Activated T-cell treated with anti-CD3 and anti-CD28 coated beads for 4 hours (primary cell): ENCODE results near the gene MAGI2.

Experiments
- DNase-seq: peaks from one replicate; pipeline ENCODE4 v3.0.0-alpha.2; 2020

MAGI2 gene

DNA sequence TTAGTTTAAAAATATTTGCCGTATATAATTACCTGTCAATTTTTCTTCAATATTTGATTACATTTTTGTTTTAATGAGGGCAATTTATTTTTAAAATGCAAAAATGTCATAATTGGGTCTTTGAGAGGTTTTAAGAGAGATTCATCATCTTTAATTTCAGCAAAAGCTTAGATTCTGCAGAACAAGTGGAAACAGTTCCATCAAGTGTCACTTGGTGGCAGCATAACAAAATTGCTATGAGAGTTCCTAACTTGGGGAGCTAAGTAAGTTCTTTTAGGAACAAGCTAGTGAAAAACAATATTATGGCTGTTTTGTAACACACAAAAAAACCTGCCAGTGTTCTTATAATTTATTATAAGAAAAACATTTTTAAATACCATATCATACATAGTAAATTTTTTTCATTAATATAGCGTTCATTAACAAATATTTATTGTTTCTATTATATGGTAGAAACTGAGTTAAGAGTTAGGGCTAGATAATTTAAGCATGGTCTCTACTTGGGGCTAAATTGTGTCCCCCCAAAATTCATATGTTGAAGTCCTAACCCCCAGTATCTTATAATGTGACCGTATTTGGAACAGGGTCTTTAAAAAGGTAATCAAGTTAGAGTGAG, 155.2 kb downstream of the MAGI2 start:
- DNase-seq: no peak

DNA sequence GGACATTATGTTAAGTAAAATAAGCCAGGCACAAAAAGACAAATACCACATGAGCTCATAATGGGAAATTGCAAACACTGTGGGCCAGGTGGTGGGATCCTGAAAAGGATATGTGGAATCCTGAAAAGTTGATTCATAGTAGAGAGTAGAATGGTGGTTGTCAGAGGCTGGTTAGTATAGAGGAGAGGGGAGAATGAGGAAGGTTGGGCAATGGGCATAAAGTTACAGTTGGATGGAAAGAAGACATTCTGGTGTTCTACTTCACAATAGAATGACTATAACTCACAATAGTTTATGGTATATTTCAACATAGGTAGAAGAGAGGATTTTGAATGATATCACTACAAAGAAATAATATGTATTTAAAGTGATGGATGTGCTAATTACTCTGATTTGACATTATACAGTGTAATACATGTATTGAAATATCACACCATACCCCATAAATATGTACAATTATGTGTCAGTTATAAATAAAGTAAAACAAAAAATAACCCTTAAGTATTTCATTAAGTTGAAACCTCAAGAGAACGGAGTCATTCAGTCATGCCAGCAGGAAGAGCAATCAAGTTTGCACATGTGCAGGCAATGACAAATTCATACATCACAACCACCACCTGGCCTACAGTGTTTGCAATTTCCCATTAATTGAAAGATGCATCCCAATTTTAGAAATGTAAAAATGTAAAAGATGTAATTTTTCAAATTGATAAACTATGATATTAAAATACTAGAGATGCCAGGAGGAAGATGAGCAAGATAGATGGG, 156.7 kb downstream of the MAGI2 start:
- no peak for DNase-seq

DNA sequence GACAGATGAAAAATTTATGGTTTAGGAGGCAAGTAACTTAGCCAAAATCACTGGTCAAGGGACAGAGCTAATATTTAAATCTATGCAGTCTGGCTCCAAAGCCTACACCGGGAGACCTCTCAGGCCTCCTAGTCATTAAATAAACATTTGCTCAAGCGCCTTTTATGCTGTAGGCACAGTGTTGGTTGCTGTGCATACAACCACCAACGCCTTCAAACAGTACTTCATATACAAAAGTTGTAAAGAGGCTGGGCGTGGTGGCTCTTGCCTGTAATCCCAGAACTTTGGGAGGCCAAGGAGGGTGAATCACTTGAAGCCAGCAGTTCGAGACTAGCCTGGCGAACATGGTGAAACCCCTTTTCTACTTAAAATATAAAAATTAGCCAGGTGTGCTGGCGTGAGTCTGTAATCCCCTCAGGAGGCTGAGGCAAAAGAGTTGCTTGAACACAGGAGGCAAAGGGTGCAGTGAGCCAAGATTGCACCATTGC, 159.8 kb downstream of the MAGI2 start:
- no peak for DNase-seq

DNA sequence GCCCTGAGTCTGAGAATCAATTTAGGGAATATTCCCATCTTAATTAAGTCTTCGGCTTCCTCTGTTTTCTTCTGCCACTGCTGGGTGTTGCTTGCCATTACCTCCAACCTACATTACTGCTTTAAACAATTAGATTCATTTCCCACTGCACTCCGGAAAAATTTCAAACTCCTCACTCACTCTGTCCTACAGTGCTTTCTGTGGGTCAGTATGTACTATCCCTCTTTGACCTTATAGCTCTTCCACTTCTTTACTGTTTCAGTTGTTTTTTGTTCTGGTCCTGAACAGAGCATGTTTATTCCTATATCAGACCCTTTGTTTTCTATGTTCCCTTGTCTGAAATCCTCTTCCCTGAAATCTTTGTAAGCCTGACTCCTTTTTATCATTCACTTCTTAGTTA, 160.6 kb downstream of the MAGI2 start:
- DNase-seq: no peak

DNA sequence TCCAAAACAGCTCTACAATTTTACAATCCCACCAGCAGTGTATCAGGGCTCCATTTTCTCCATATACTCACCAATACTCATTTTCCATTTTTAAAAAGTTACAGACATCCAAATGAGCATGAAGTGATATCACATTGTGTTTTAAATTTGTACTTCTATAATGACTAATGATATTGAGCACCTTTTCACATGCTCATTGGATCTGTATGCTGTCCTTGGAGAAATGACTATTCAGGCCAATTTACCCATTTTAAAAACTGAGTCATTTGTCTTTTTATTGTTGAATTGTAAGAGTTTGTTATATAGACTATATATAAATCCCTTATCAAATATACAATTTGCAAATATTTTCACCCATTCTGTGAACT, 162.0 kb downstream of the MAGI2 start:
- DNase-seq: no peak

DNA sequence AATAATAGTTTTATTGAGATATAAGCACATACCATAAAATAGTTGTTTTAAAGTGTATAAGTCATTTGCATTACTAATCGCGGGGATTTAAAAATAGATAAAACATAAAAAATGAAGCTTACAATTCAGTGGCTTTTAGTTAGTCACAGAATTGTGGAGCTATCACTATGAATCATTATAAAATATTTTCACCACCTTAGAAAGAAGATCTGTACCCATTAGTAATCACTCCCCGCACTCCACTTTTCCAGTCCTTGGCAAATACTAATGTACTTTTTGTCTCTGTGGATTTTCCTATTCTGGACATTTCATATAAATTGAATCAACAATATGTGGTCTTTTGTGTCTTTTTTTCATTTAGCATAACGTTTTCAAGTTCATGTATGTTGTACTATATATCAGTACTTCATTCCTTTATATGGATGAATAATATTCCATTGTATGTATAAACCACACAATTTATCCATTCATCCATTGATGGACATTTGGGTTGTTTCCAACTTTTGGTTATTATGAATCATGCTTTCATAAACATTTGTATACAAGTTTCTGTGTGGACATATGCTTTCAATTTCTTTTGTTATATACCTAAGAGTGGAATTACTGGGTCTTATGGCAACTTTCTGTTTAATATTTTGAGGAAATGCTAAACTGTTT, 162.5 kb downstream of the MAGI2 start:
- no peak for DNase-seq

DNA sequence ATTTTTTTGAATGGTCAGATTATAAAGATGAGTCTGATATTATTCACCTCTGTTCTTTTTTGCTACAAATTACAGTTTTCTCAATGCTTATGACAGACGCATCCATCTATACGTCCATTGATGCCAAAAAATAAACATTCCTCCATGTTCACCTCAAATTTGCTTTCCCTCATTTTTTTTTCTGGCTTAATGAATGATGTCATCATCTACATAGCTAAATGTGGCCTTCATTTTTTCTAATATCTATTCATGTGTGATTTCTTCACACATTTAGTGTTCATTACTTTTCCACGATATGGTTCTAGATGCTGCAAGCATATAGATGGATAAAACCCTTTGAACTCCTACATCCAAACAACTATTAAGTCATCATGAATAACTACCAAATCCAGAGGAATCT, 163.1 kb downstream of the MAGI2 start:
- DNase-seq: no peak

DNA sequence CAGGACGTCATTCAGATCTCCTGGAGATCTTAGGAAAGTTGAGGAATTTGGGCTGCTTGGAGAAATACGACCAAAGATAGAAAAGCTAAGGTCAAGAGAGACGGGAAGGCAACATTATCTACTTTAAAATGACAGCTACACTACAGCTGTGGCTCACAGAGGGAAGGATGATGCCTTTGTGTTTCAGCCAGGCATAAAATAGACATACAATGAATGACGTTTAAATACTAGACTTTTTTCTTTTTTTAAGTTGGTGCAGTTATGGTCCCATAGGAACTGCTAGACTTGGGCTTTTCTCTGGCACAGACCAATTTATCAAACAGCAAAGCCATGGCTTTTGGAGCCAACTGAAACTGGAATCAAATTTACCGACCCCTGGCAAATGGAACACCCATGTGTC, 164.8 kb downstream of the MAGI2 start:
- DNase-seq: no peak

DNA sequence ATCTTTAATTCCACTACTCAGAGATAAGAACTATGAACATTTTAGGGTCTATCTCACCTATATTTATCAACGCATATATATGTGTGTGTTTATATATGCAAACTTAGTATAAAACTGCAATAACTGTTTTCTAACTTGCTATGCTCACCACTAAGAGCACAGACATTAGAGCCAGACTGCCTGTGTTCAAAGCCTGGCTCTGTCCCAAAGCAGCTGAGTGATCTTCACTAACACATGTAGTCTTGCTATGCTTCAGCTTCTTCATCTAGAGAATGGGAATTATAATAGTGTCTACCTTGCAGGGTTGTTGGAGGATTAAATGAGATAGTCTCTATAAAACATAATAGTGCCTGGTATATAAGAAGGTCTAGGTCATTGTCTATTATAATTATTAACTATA, 165.5 kb downstream of the MAGI2 start:
- no peak for DNase-seq

DNA sequence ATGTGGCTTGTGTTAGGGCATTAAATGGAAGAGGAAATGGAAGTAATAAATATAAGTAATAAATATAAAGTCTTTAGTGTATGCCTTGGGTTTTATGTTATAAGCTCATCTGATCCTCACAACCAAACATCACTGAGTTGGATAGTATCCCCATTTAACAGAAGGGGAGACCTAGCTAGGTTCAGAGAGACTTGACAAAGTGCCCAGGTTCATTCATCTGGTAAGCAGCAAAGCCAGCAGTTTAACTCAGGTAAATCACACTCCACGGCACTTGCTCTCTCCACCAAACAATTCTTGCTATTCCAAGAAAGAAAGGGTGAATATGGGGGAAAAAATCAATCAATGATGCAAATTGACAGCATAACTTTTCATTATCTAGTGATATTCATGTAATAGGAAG, 167.3 kb downstream of the MAGI2 start:
- no peak for DNase-seq

DNA sequence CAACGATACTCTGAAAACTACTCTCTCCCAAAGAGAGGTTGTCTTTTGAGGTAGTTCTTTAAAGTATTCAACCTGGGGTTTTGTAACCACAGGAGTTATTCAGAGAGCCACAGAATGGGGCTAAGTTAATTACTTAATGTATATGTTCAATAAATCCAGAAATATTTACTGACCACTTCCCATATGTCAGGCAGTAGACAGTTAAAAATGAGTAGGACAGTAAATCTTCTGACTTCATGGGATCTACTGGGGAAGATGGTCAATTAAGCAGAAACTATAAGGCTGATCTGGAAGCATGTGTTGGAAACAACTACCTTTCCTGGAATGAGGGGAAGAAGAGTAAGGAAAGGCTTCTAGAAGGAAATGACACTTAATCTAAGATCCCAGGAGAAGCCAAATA, 167.7 kb downstream of the MAGI2 start:
- DNase-seq: no peak

DNA sequence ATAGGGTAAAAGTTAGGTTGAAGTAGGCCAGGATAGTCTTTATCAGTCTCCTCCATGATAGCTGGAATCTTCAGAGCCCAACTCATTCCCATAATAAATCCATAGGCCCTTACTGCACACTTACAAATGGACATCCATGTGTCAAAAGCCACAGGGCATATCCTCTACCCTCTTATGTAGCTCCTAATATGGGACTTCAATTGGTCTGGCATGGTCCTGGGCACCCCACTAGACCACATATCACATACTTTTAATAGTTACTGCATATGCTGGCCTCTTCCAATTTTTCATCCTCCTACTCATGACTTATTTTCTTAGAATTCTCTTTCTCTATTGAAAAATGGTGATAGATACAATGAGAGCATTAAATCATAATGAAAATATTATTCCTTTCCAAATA, 169.3 kb downstream of the MAGI2 start:
- DNase-seq: no peak

DNA sequence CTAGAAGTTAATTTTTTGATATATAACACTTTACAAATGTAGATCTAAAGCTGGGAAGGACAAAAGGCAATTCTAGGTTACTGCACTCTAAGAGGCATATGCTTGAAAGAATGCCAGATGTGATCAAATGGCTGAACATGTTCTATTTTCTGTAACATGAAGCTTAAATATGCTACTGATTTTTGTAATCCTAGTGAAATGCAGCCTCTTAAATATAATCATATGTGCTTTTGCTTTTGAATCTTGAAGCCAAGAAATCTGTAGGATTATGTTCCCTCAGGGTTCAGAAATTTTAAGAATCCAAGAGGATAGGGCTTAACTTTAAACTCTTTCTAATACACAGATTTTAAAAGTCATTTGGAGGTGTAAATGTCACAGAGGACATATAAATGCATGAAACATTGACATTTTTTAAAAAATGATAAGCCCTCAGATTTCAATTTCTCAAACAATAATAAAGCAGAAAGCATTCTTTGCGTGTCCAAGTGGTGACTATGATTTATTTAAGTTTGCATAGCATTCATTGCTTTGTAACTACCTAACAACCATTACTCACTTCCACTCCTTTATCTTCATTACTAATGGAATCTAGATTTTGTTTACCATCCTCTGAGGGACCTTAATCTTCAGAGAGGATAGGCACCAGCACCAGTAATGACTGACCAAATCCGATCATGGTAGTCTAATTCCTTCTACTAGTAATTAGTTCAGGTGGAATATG, 170.4 kb downstream of the MAGI2 start:
- DNase-seq: no peak

DNA sequence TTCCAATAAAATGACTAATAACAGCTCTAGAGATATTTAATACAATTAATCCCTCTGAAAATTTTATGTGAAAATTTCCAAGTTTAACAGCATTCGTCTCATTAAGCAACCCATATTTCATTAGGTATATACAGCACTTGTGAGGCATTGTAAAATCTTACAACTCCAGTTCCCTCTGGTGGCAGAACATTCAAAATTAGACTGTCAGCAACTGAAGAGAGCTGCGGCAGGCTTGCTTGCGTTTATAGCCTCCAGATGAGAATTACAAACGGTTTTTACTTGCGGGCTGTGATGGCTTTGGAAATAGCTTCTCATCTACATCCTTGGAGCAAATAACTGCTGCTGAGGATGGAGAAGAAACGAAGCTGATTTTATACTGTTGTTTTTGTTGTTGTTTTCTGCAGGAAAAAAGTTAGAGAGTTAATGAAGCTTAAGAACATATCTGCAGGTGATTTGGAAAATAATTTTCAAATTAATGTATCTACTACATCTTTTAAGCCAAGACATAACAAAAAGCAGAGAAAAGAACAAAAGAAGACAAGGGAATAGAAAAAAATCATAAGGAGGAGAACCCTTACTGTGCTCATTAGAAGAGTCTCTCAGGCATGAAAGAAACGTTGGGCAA, 171.3 kb downstream of the MAGI2 start:
- no peak for DNase-seq

DNA sequence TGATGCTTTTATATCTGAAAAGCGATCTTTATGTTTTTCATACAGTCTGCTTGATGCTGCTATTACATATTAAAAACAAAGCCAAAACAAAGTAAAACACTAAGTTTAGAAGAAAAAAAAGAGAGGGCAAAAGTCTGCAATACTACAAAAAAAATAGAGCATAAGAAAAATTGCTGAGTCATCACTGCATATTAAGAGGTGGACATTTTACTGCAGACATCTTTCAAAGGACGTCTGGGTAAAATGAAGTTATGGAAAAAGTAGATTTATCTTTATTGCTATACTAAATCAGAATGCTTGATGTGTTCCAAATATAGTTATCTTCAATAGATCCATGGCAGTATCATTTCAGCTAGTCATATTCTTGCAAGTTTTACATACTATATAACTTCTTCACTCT, 172.0 kb downstream of the MAGI2 start:
- DNase-seq: no peak

DNA sequence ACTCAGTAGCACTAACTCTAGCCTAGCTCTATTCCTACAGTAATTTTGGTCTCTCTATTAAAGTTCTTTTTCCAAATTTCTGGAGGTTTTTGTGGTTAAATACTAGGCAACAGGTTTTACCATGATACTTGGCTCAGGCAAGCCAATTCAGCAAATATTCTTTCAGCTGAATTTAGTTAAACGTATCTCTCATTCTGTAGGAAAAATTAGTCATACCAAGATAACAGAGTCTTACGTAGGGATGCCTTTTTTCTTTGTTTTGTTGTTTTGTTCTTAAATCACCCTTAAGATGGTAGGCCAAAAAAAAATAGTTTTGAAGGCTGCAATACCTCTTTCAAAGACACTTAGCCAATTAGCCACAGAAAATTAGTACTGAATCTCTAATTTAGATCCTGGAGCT, 180.5 kb downstream of the MAGI2 start:
- no peak for DNase-seq

DNA sequence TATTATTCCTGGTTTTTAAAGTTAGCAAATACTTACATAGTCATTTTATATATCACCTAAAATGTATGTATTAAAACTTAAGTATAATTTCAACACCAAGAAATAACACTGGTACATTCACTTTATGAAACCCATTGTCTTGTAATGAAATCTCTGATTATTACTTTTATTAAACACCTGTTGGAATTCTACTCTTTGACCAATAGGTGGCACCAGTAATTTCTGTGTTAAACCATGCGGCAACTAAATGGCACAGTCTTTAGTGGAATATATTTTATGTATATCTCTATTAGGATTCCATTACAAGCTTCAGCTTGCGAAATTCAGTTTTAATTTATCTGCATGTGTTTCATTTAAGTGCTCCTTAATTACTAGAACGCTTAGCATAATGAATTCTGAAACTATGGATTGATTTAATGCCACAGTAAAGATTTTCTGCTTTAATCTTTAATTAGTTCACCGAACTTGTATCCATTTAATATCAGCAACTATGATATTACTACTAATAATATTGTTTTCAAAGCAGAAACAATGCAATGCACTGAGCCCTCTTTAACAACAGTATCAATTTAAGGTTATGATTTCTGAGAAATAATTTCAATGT, 181.3 kb downstream of the MAGI2 start:
- no peak for DNase-seq

DNA sequence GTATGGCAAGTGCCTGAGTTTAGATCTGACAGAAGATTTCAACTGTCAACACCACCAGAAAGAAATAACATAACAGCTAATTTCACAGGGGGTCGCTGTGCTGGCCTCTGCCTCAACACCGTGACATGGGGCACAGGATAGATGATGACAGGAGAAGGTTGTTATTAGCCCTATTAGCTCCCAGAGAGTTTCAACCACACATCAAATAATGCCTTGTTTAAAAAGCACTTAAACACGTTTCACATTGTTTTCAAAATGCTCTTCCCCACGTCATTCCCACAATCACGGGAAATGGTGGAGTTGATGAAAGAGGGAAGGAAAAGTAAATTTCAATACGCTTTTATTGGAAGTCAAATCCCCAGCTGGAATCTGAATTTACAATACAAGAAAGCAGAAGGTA, 184.7 kb downstream of the MAGI2 start:
- no peak for DNase-seq

DNA sequence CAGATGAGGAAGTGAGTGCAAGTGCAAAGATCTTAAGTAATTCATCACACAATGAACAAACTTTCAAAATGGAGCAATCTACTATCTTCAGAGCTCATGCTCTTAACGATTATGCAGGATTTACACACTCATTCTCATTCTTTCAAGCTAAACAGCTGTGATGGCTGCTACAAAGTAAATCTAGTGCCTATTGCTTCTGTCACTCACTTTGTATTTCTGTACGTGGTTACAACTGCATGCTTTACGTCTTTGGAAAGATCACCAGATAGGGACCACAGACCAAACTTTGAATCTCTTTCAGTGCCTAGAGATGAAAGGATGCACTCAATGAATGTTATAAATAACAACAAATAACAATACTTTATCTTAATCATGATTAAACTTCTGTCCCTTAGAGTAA, 194.6 kb downstream of the MAGI2 start:
- DNase-seq: no peak

DNA sequence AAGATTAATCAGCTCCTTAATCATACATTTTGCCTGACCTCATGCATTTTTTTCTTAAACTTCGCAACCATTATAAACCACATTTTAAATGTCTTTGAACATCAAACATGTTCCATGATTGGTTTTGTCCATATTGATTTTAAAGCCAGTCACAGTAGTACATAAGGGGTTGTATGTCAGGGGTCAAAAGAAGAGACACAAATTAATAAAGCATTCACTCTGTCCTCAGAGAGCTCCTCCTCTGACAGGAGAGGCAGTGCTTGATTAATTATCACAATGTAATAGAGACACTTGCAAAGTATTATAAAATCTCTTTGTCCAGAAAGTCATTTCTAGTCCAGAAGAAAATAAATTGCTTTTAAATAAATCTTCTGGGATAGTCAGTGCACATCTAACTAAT, 195.5 kb downstream of the MAGI2 start:
- no peak for DNase-seq

DNA sequence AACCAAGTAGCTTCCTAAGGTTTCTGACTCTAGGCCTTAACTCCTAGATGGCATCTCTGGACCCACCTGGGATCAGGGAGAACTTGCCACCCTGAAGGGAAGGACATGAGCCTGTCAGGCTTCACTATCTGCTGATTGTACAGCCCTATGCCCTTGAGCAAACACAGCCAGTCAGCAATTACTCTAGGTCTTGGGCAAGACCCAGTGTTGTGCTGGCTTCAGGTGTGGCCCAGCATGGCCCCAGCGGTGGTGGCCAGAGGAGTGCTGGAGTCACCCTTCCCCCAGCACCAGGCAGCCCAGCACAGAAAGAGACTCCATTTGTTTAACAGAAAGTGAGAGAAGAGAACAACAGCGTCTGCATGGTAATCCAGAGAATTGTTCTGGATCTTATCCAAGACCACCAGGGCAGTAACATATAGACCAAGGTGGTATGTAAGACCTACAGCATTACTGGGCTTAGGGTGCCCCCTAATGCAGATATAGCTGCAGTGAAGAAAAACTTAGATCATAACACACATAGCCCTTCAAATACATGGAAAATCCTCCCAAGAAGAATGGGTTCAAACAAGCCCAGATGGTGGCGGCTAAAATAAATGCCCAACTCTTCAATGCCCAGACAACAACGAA, 207.7 kb downstream of the MAGI2 start:
- DNase-seq: no peak

DNA sequence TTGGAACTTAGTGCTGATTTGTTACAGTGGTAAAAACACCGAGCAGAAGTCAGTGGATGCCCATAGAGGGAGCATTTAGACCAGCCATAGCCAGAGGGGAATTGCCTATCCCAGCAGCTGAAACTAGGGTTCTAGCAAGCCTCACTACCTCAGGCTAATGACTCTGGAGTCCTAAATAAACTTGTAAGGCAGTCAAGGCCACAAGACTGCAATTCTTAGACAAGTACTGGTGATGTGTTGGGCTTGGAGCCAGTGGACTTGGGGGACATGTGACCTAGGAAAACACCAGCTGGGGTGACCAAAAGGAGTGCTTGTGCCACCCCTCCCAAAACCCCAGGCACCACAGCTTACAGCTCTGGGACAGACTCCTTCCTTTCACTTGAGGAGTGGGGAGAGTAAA, 209.0 kb downstream of the MAGI2 start:
- no peak for DNase-seq
